ENCODE results near the gene KRTAP20-2.

Gene KRTAP20-2

DNA sequence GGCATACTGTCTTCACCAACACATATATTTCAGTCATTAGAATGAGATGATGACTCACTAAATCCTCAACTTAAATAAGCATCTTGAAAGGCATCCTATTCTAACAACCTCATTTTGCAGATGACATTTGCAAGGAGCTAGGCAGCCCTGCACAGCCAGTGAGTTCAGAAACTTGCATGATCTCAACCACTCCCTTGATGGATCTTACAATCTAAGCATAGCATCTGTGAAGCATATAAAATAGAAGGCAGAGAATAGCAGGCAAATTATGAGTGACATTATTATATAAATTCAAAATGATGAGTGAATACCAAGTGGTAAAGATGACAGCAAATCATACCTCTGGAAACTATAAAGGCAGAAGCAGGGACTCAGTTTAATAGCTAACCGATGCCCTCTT lies 39.3 kb downstream of the KRTAP20-2 start:
- no peak for DNase-seq (ENCODE audit: low read depth)

DNA sequence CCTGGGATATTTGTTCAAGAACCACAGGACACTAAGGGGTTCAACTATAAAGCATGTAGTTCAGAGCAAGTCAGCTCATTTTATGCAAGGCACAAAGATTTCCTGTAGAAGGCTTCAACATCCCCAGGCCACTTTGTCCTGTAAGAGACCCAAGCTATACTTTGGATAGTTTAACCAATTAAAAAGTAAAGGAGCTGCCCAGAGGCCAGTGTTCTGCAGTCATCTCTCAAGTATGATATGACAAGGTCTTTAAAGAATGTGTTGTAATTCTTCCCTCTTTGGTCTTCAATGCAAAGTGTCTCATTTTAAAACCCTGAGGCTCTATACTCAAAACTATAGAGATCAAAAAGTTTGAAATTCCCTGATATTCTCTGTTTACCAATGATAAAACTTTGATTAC lies 41.7 kb downstream of the KRTAP20-2 start:
- DNase-seq (ENCODE audit: low read depth) = no peak

DNA sequence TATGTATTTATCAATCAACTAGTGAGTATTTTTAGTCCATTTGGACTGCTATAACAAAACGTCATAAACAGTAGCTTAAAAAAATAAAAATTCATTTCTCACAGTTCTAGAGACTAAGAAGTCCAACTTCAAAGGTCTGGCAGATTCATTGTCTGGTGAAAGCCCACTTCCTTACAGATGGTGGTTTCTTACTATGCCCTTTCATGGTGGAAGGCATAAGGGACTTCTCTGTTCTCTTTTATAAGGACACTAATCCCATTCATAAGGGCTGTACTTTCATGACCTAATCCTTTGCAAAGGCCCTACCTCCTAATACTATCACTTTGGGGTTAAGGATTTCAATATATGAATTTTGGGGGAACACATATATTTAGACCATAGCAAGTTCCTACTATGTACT lies 45.6 kb downstream of the KRTAP20-2 start:
- no peak for DNase-seq (ENCODE audit: low read depth)

DNA sequence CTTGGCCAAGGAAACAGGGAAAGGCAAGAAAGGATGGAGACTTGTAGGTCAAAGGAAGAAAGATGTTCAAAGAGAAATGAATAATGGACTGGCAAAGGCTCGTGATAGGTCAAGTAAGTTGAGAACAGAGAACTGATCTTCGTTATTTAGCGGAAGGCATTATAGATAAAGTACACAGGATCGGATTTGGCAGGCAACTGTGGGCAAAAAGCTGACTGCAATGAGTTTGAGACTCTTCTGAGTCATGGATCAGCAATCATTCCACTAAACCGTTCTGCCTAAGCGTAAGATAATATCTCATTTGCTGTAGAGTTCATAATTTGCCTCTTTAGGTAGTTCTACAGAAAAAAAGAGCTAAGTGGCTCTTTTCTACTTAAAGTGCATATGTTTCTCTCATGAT lies 49.5 kb downstream of the KRTAP20-2 start:
- no peak for DNase-seq (ENCODE audit: low read depth)

Data from activated T-cell treated with anti-CD3 and anti-CD28 coated beads for 48 hours (primary cell).